NCI-H2107 treated with DMSO at 0.1 percent for 48 hours (cell line): ENCODE results near the gene DHCR7.

ENCODE experiments used
- DNase-seq: peaks from one replicate; lab custom pipeline; 2025; ENCODE audit not compliant: unreplicated experiment; lab: John Stamatoyannopoulos, UW

Gene DHCR7

DNA sequence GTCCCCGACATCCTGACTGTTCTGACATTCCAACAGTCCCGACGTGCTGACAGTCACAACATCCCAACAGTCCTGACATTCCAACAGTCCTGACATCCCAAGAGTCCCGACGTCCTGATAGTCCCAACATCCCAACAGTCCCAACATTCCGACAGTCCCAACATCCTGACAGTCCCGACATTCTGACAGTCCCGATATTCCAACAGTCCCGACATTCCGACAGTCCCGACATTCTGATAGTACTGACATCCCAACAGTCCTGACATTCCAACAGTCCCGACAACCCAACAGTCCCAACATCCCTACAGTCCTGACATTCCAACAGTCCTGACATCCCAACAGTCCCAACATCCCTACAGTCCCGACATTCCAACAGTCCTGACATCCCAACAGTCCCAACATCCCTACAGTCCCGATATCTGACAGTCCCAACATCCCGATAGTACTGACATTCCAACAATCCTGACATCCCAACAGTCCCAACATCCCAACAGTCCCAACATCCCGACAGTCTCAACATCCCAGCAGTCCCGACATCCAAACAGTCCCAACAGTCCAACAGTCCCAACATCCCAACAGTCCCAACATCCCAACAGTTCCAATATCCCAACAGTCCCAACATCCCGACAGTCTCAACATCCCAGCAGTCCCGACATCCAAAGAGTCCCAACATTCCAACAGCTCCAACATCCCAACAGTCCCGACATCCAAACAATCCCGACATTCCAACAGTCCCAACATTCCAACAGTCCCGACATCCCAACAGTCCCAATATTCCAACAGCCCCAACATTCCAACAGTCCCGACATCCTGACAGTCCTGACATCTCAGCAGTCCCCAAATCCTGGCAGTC lies 60.2 kb downstream of the DHCR7 start:
- DNase-seq: no peak

DNA sequence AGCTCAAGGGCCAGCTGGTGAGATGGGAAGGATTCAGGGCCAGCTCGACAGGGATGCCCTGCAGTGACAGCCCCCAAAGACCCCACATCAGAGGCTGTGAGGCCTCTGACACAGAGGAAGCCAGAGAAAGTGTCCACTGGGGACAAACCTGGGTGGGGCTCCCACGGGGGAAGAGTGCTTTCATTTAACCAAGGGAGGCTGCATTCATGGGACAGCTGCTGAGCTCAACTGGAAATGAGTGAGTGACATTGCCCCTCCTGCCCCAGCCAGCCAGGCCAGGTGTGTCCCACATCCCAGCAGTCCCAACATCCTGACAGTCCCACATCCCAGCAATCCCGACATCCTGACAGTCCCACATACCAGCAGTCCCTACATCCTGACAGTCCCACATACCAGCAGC lies 61.0 kb downstream of the DHCR7 start:
- no peak for DNase-seq

DNA sequence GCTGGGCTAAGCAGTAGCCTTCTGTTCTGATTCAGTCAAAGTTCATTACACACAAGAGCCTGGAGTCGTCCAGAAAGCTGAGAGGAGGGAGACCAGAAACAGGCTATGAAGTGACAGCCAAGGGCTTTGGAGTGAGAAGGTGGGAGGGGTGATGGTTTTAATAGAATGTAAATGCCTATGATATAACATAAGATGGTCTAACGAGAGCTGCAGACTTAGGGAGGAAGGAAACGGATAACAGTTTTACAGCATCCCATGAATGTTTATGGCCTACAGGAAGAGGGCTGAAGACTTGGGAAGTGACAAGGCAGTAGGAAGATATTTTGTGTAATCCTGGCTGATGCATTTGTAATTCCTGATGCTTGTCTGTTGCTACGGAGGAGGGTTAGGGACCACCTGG lies 62.0 kb downstream of the DHCR7 start:
- no peak for DNase-seq

DNA sequence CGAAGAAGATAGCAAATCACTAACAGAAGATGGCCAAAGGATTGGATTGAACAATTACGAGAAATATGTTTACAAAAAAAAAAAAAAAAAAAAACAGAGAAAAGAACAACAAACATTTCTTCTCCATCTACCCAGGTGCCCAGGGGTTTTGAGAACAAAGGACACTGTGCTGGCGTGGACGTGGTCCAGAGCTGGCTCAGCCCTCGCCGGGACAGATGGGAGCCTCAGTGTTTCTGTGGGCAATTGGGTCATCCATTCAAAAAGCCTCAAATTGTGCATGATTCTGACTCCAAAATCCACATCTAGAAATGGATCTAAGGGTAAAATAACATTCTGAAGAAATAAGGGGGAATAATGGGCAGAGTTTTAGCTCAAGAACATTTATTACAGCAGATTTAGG lies 63.1 kb downstream of the DHCR7 start:
- DNase-seq: no peak

DNA sequence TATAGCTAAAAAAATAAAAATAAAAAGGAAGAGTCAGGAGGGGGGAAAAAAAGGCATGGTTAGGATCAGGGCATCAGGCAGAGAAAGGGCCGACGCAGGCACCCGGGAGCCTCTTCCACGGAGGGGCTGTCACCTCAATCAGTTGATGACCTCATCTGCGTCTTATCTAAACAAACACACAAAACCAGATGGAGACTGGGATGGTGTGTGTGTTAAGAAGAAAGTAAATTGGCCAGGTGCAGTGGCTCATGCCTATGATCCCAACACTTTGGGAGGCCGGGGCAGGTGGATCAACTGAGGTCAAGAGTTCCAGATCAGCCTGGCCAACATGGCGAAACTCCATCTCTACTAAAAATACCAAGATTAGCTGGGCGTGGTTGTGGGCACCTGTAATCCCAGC lies 63.6 kb downstream of the DHCR7 start:
- no peak for DNase-seq
